ENCODE data around the gene ABCA13. TPM values are rescaled to one million over a fixed set of nuclear protein-coding genes. Genes with fewer than 3 reads are reported as not detected.

ABCA13 gene
- total and polyA plus RNA-seq, 2 donors (not counting 3 experiments of a cell fraction or from before 2014, with no cell fraction given), result 0.01 to 0.11 TPM

DNA sequence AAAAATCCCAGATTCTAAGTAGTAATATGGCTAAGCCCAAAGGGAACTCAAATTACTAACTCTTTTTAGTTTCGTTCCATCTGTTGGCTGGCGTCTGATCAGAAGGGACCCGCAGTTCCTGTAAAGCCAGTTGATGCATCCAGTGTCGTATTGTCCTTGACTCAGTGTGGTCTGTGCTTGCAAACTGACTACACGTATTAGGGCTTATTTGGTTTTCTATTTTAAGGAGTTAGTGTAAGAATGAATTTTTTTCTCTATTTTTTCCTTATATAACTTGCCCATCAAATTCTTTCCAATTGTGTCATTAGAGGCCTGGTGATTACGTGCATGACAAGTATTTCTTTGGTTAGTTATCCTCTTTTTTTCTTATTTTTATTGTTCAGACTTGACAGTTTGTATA is 9.7 kb downstream of the ABCA13 start:
- Histone ChIP-seq H3K9ac (replicated peaks; ENCODE audit: extremely low read depth, insufficient read depth, low read length) (no peak overlapping the region), H3K9me3 (replicated peaks; ENCODE audit: control insufficient read depth, insufficient read depth, low read length) (no peaks in the 10 kb centered on the region), H3K36me3 (ENCODE audit: control insufficient read depth in 2 of 2, extremely low read depth in 1 of 2, insufficient read depth in 2 of 2, low read length in 2 of 2) (no peaks in the 10 kb centered on the region), H2AFZ (ENCODE audit: low read depth, low read length) (no peak overlapping the region), H3K79me2 (ENCODE audit: control insufficient read depth, insufficient read depth, low read length) (no peaks in the 10 kb centered on the region), H3K4me2 (ENCODE audit: insufficient read depth, low read length) (no peak overlapping the region), H3K27ac (ENCODE audit: insufficient read depth, low read depth, low read length) (no peak overlapping the region), H3K27me3 (ENCODE audit: control insufficient read depth in 2 of 2, insufficient read depth in 2 of 2, low read length in 2 of 2) (no peaks in the 10 kb centered on the region), H4K20me1 (replicated peaks; ENCODE audit: control insufficient read depth, extremely low read depth, insufficient read depth, low read length) (no peaks in the 10 kb centered on the region), H3K4me3 (replicated peaks in 1 of 3; ENCODE audit: insufficient read depth in 1 of 3, low read depth in 1 of 3, low read length in 3 of 3) (no peak overlapping the region), H3K9me1 (replicated peaks; ENCODE audit: control insufficient read depth, extremely low read depth, insufficient read depth, low read length) (no peaks in the 10 kb centered on the region), H3K4me1 (ENCODE audit: control insufficient read depth, extremely low read depth, insufficient read depth, low read length) (no peaks in the 10 kb centered on the region)
- TF ChIP-seq POLR2A (IDR thresholded peaks at IDR 0.05; ENCODE audit: low read depth, low read length) (no peak), POLR2AphosphoS5 (IDR thresholded peaks at IDR 0.05; ENCODE audit: insufficient read depth, low read depth, low read length) (no peak), EZH2 (IDR thresholded peaks at IDR 0.05; ENCODE audit: borderline replicate concordance, low read depth, low read length, severe bottlenecking) (no peak), GATA2 (IDR thresholded peaks at IDR 0.05; ENCODE audit: insufficient read depth, insufficient read length, low read depth, low read length) (no peak), JUN (IDR thresholded peaks at IDR 0.05; ENCODE audit: borderline replicate concordance, insufficient read depth, insufficient read length, low read depth) (no peak), FOS (IDR thresholded peaks at IDR 0.05; ENCODE audit: borderline replicate concordance, insufficient read depth, low read length) (no peak)
- TF ChIP-seq, protein P1, sequence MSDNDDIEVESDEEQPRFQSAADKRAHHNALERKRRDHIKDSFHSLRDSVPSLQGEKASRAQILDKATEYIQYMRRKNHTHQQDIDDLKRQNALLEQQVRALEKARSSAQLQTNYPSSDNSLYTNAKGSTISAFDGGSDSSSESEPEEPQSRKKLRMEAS (IDR thresholded peaks at IDR 0.05; ENCODE audit: insufficient read depth, insufficient read length), result no peak
- ChIA-PET POLR2A (no interaction called here), CTCF (no interaction called here)
- dilution Hi-C loops (cut with MboI; ENCODE audit: extremely low pct_ligation_motif_present, low sequenced_read_pairs) (no loop called here), intact Hi-C loops (cut with micrococcal nuclease) (no loop called here)
- FAIRE-seq (no peak), DNase-seq (ENCODE audit: low read depth, low spot score) (no peak)
- no TSS peak for BruUV-seq (replicated peaks)

- intact Hi-C loops (cut with micrococcal nuclease), result no loop called here
- Histone ChIP-seq H4K20me1 (replicated peaks; ENCODE audit: control insufficient read depth, extremely low read depth, insufficient read depth, low read length) (no peaks in the 10 kb centered on the region), H3K4me1 (ENCODE audit: control insufficient read depth, extremely low read depth, insufficient read depth, low read length) (no peaks in the 10 kb centered on the region), H2AFZ (ENCODE audit: low read depth, low read length) (peak overlapping the region; percentile 32), H3K27ac (ENCODE audit: insufficient read depth, low read depth, low read length) (no peak overlapping the region), H3K27me3 (ENCODE audit: control insufficient read depth in 2 of 2, insufficient read depth in 2 of 2, low read length in 2 of 2) (no peaks in the 10 kb centered on the region), H3K4me3 (replicated peaks in 1 of 3; ENCODE audit: insufficient read depth in 1 of 3, low read depth in 1 of 3, low read length in 3 of 3) (no peak overlapping the region), H3K4me2 (ENCODE audit: insufficient read depth, low read length) (no peak overlapping the region), H3K36me3 (ENCODE audit: control insufficient read depth in 2 of 2, extremely low read depth in 1 of 2, insufficient read depth in 2 of 2, low read length in 2 of 2) (no peaks in the 10 kb centered on the region), H3K9me3 (replicated peaks; ENCODE audit: control insufficient read depth, insufficient read depth, low read length) (no peaks in the 10 kb centered on the region), H3K9me1 (replicated peaks; ENCODE audit: control insufficient read depth, extremely low read depth, insufficient read depth, low read length) (no peaks in the 10 kb centered on the region), H3K9ac (replicated peaks; ENCODE audit: extremely low read depth, insufficient read depth, low read length) (no peak overlapping the region), H3K79me2 (ENCODE audit: control insufficient read depth, insufficient read depth, low read length) (no peaks in the 10 kb centered on the region)
- TF ChIP-seq FOS (IDR thresholded peaks at IDR 0.05; ENCODE audit: borderline replicate concordance, insufficient read depth, low read length), result no peak
- TF ChIP-seq JUN (IDR thresholded peaks at IDR 0.05; ENCODE audit: borderline replicate concordance, insufficient read depth, insufficient read length, low read depth), result no peak
- TF ChIP-seq, protein P2, sequence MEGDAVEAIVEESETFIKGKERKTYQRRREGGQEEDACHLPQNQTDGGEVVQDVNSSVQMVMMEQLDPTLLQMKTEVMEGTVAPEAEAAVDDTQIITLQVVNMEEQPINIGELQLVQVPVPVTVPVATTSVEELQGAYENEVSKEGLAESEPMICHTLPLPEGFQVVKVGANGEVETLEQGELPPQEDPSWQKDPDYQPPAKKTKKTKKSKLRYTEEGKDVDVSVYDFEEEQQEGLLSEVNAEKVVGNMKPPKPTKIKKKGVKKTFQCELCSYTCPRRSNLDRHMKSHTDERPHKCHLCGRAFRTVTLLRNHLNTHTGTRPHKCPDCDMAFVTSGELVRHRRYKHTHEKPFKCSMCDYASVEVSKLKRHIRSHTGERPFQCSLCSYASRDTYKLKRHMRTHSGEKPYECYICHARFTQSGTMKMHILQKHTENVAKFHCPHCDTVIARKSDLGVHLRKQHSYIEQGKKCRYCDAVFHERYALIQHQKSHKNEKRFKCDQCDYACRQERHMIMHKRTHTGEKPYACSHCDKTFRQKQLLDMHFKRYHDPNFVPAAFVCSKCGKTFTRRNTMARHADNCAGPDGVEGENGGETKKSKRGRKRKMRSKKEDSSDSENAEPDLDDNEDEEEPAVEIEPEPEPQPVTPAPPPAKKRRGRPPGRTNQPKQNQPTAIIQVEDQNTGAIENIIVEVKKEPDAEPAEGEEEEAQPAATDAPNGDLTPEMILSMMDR (IDR thresholded peaks at IDR 0.05; ENCODE audit: extremely low read depth in 1 of 2, insufficient read depth in 1 of 2, low read depth in 1 of 2, low read length in 2 of 2), result no peak
- no peak for TF ChIP-seq GATA2 (IDR thresholded peaks at IDR 0.05; ENCODE audit: insufficient read depth, insufficient read length, low read depth, low read length)
- TF ChIP-seq MYC (IDR thresholded peaks at IDR 0.05; ENCODE audit: low read depth, low read length), result no peak
- TF ChIP-seq POLR2AphosphoS5 (IDR thresholded peaks at IDR 0.05; ENCODE audit: insufficient read depth, low read depth, low read length), result no peak
- no peak for TF ChIP-seq EZH2 (IDR thresholded peaks at IDR 0.05; ENCODE audit: borderline replicate concordance, low read depth, low read length, severe bottlenecking)
- TF ChIP-seq, protein P1 (IDR thresholded peaks at IDR 0.05; ENCODE audit: insufficient read depth, insufficient read length), result no peak
- TF ChIP-seq POLR2A (IDR thresholded peaks at IDR 0.05; ENCODE audit: low read depth, low read length), result no peak
- CTCF ChIA-PET, result interaction anchor here (1.3 kb wide), 1 partner anchor 21 kb away, joined by 3 read pairs; no protein-coding TSS in a partner anchor
- no peak for FAIRE-seq
- DNase-seq (ENCODE audit: low read depth, low spot score), result peak; percentile 46
- no TSS peak for BruUV-seq (replicated peaks)
- POLR2A ChIA-PET, result no interaction called here
- dilution Hi-C loops (cut with MboI; ENCODE audit: extremely low pct_ligation_motif_present, low sequenced_read_pairs), result no loop called here
Observed at GRCh38 chr7:48182718-48183369, 11.6 kb downstream of the ABCA13 start.
